Kidney epithelial cell (primary cell): ENCODE measurements around the gene COX6A1. TPM values are rescaled to one million over a fixed set of nuclear protein-coding genes. Genes with fewer than 3 reads are reported as not detected.

Source experiments
- DNase-seq: peaks from one replicate; pipeline ENCODE4 v3.0.0-alpha.2; 2010; ENCODE audit warnings: low read depth
- H3K27me3 ChIP-seq: 2 replicates; pipeline ENCODE4 v1.6.0; 2011; ENCODE audit warnings: low read length; ENCODE audit not compliant: control insufficient read depth, insufficient read depth
- H3K36me3 ChIP-seq: 2 replicates; pipeline ENCODE4 v1.5.1; 2011; ENCODE audit warnings: low read length; ENCODE audit not compliant: control insufficient read depth, insufficient read depth
- H3K4me3 ChIP-seq: 2 replicates; pipeline ENCODE4 v1.5.1; 2011; ENCODE audit warnings: low read depth, mild to moderate bottlenecking, control low read depth, low read length
- total RNA-seq: library from RNA; depleted of rRNA; stranded (reverse); fragments of >200 nt; gene quantifications from 2 replicates; pipeline ENCODE4 v1.2.3, GENCODE V29; 2015
- TF ChIP-seq, protein P1 (sequence below): IDR thresholded peaks from 2 replicates; pipeline ENCODE4 v1.5.1; 2011; ENCODE audit warnings: mild to moderate bottlenecking, moderate library complexity, low read length, control low read depth, inconsistent platforms; ENCODE audit not compliant: insufficient read depth, poor library complexity, severe bottlenecking

COX6A1 gene
- total RNA-seq, 1 donor from 2014 or later: 615 TPM

DNA sequence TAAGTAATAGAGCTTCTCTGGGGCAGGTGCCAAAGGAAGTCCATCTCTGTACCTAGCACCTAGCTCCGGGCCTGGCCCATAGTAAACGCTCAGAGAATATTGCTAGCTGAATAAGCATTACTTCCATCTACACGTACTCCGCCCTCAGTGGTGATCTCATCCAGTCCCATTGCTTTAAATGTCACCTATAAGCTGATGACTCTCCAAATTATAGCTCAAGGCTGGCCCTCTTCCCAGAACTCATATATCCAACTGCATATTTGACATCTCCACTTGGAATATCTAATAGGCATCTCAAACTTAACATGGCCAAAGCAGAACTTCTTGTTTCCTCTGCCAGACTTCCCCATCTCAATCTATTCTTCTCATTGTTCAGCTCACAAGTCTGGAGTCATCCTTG is 51.1 kb downstream of the COX6A1 start:
- DNase-seq: no peak
- Histone ChIP-seq H3K27me3 (no peaks in the 10 kb centered on the region), H3K36me3 (peaks cover 1% of the 10 kb centered on the region), H3K4me3 (no peak overlapping the region)
- TF ChIP-seq, protein P1, sequence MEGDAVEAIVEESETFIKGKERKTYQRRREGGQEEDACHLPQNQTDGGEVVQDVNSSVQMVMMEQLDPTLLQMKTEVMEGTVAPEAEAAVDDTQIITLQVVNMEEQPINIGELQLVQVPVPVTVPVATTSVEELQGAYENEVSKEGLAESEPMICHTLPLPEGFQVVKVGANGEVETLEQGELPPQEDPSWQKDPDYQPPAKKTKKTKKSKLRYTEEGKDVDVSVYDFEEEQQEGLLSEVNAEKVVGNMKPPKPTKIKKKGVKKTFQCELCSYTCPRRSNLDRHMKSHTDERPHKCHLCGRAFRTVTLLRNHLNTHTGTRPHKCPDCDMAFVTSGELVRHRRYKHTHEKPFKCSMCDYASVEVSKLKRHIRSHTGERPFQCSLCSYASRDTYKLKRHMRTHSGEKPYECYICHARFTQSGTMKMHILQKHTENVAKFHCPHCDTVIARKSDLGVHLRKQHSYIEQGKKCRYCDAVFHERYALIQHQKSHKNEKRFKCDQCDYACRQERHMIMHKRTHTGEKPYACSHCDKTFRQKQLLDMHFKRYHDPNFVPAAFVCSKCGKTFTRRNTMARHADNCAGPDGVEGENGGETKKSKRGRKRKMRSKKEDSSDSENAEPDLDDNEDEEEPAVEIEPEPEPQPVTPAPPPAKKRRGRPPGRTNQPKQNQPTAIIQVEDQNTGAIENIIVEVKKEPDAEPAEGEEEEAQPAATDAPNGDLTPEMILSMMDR: no peak

DNA sequence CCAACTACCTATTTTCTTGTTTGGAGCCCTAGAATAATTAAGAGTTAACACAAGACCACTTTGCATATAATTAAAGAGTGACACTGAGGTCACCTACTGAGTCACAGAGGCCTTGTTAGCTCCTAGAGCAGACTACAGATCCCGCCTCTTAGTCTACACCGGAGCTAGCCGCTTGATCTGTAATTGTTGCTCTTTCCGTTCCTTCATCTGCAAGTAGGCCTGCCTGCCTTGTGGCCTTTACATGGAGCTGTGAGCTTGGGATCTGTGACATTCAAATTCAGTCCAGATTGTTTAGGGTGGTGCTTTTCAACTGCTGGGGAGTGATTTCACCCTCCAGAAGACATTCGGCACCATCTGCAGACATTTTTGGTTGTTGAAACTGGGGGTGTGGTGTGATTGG is 52.4 kb downstream of the COX6A1 start:
- Histone ChIP-seq H3K27me3 (no peaks in the 10 kb centered on the region), H3K36me3 (peaks cover 1% of the 10 kb centered on the region), H3K4me3 (no peak overlapping the region)
- DNase-seq: no peak
- TF ChIP-seq, protein P1: no peak

Other genes with a start within 250 kb of the COX6A1 start
- gene GCN1, start 243.4 kb upstream of the COX6A1 start, total RNA-seq: 78.4 and 84.8 TPM in 2 replicates
- 4,934 and 7,044 TPM in 2 replicates for gene RPLP0, start 237.0 kb upstream of the COX6A1 start, total RNA-seq
- 88.1 and 94.3 TPM in 2 replicates for gene PXN, start 172.4 kb upstream of the COX6A1 start, total RNA-seq
- under 0.01 TPM in 2 replicates for gene RNU4-2, start 146.2 kb upstream of the COX6A1 start, total RNA-seq
- under 0.01 TPM in 1 of 2 replicates, not detected in the other for gene RNU4-1, start 144.9 kb upstream of the COX6A1 start, total RNA-seq
- gene SIRT4, start 135.8 kb upstream of the COX6A1 start, total RNA-seq: 0.29 and 2.3 TPM in 2 replicates
- not detected in 2 replicates for gene PLA2G1B, start 110.3 kb upstream of the COX6A1 start, total RNA-seq
- 3.6 and 8.1 TPM in 2 replicates for gene MSI1, start 68.9 kb upstream of the COX6A1 start, total RNA-seq
- 43.4 and 57.1 TPM in 2 replicates for gene TRIAP1, start 8.3 kb downstream of the COX6A1 start, total RNA-seq
- 22.5 and 25.7 TPM in 2 replicates for gene GATC, start 8.3 kb downstream of the COX6A1 start, total RNA-seq
- 76.3 and 94.7 TPM in 2 replicates for gene SRSF9, start 31.6 kb downstream of the COX6A1 start, total RNA-seq
- 380 and 381 TPM in 2 replicates for gene DYNLL1, start 58.0 kb downstream of the COX6A1 start, total RNA-seq
- gene COQ5, start 91.0 kb downstream of the COX6A1 start, total RNA-seq: 29.2 and 30.6 TPM in 2 replicates
- gene RNF10, start 96.2 kb downstream of the COX6A1 start, total RNA-seq: 117 and 124 TPM in 2 replicates
- gene POP5, start 143.3 kb downstream of the COX6A1 start, total RNA-seq: 34.0 and 47.8 TPM in 2 replicates
- gene CABP1, start 202.5 kb downstream of the COX6A1 start, total RNA-seq: not detected in 2 replicates
- 78.0 and 82.3 TPM in 2 replicates for gene MLEC, start 249.0 kb downstream of the COX6A1 start, total RNA-seq